GM19463 (cell line): ENCODE data around the gene AMDHD1.

Source experiments
- ATAC-seq: cut with Tn5 transposase; IDR thresholded peaks from one replicate; pipeline ENCODE4 v1.9.1; 2021; ENCODE audit warnings: mild to moderate bottlenecking, moderate library complexity; ENCODE audit not compliant: unreplicated experiment

AMDHD1 gene

GRCh38 chr12:95943330-95943842, at the start of gene AMDHD1:
Gene AMDHD1, plus strand, starts transcription at chr12:95943331. Its CDS starts 68 bp downstream, at chr12:95943399.
- peak; percentile 62 for ATAC-seq

- no peak for ATAC-seq
These were observed 46.3 kb upstream of the AMDHD1 start for GRCh38 chr12:95896846-95897245.

- no peak for ATAC-seq
These were observed 45.0 kb upstream of the AMDHD1 start for GRCh38 chr12:95898081-95898480.

GRCh38 chr12:95908573-95908972, 34.6 kb upstream of the AMDHD1 start:
- no peak for ATAC-seq

- ATAC-seq = no peak
These were observed 33.3 kb upstream of the AMDHD1 start for GRCh38 chr12:95909871-95910270.

- peak; percentile 89 for ATAC-seq
These were observed 24.7 kb upstream of the AMDHD1 start for GRCh38 chr12:95918194-95918993.

- ATAC-seq = no peak
These were observed 24.0 kb upstream of the AMDHD1 start for GRCh38 chr12:95919110-95919509.

- ATAC-seq = no peak
These were observed 20.9 kb upstream of the AMDHD1 start for GRCh38 chr12:95922231-95922630.

GRCh38 chr12:95940514-95940913, 2.6 kb upstream of the AMDHD1 start:
- no peak for ATAC-seq

GRCh38 chr12:95942101-95942523, 1.0 kb upstream of the AMDHD1 start:
- ATAC-seq = no peak

GRCh38 chr12:95942524-95943329, 404 bp upstream of the AMDHD1 start, which contains the start of gene CCDC38:
Gene CCDC38, minus strand, starts transcription at chr12:95942614. Its CDS starts 6,105 bp downstream, at chr12:95936509.
- peak; percentile 96 for ATAC-seq

- ATAC-seq = no peak
These were observed 1.1 kb downstream of the AMDHD1 start for GRCh38 chr12:95944108-95944704.

GRCh38 chr12:95949477-95950206, 6.5 kb downstream of the AMDHD1 start:
- ATAC-seq = no peak

- no peak for ATAC-seq
These were observed 8.4 kb downstream of the AMDHD1 start for GRCh38 chr12:95951515-95951914.

- no peak for ATAC-seq
These were observed 9.9 kb downstream of the AMDHD1 start for GRCh38 chr12:95953000-95953399.

GRCh38 chr12:95955549-95956159, 12.5 kb downstream of the AMDHD1 start:
- no peak for ATAC-seq

GRCh38 chr12:95956557-95957145, 13.5 kb downstream of the AMDHD1 start:
- ATAC-seq = no peak

- no peak for ATAC-seq
These were observed 16.0 kb downstream of the AMDHD1 start for GRCh38 chr12:95959107-95959506.

GRCh38 chr12:95960241-95960640, 17.1 kb downstream of the AMDHD1 start:
- no peak for ATAC-seq

GRCh38 chr12:95962222-95962621, 19.1 kb downstream of the AMDHD1 start:
- no peak for ATAC-seq
